Keratinocyte (primary cell): Measurements from ENCODE around the gene KRTAP2-1. TPM values are rescaled to one million over a fixed set of nuclear protein-coding genes. Genes with fewer than 3 reads are reported as not detected.

Experiments used
- DNase-seq: peaks from one replicate; pipeline ENCODE4 v3.0.0-alpha.2; 2011; ENCODE audit warnings: low read depth, missing footprints, low spot score
- FAIRE-seq: peaks from 2 replicates; lab custom pipeline; 2011; peaks lifted over from hg19 to GRCh38; lab: Jason Lieb, UNC
- H2AFZ ChIP-seq: 2 replicates; pipeline ENCODE4 v1.6.0; 2012; ENCODE audit warnings: low read length, control low read depth, inconsistent platforms; ENCODE audit not compliant: control insufficient read depth
- H3K27ac ChIP-seq: 2 replicates; pipeline ENCODE4 v1.5.1; 2011; ENCODE audit warnings: low read length; ENCODE audit not compliant: control insufficient read depth, insufficient read depth
- H3K27me3 ChIP-seq: 3 replicates; pipeline ENCODE4 v1.6.0; 2011; ENCODE audit warnings: low read length; ENCODE audit not compliant: control insufficient read depth, insufficient read depth; ENCODE audit errors: extremely low read depth
- H3K36me3 ChIP-seq, 2 experiments: 2 replicates in 1 of 2; 3 replicates in 1 of 2; pipeline ENCODE4 v1.5.1; 2011; ENCODE audit warnings: low read length in 2 of 2, mild to moderate bottlenecking in 1 of 2; ENCODE audit not compliant: control insufficient read depth in 2 of 2, insufficient read depth in 2 of 2; ENCODE audit errors: extremely low read depth in 1 of 2
- H3K4me1 ChIP-seq: 3 replicates; pipeline ENCODE4 v1.5.1; 2011; ENCODE audit warnings: low read length; ENCODE audit not compliant: control insufficient read depth, insufficient read depth; ENCODE audit errors: extremely low read depth
- H3K4me2 ChIP-seq: 3 replicates; pipeline ENCODE4 v1.6.0; 2011; ENCODE audit warnings: low read depth, low read length; ENCODE audit not compliant: control insufficient read depth, insufficient read depth; ENCODE audit errors: extremely low read depth
- H3K4me3 ChIP-seq, 3 experiments: fragments of 200-600 bp in 1 of 3; sonication (generic) in 1 of 3; 2 replicates in 2 of 3; 3 replicates in 1 of 3; pipeline ENCODE4 v1.5.1; 2011 to 2016; ENCODE audit warnings: low read length in 3 of 3, mild to moderate bottlenecking in 3 of 3, control low read depth in 2 of 3, inconsistent platforms in 1 of 3, low read depth in 1 of 3, mixed read lengths in 1 of 3, mixed run types in 1 of 3, moderate library complexity in 1 of 3; ENCODE audit not compliant: control insufficient read depth in 2 of 3, insufficient read depth in 2 of 3; ENCODE audit errors: extremely low read depth in 1 of 3
- H3K79me2 ChIP-seq: 2 replicates; pipeline ENCODE4 v1.6.0; 2012; ENCODE audit warnings: low read length; ENCODE audit not compliant: control insufficient read depth, insufficient read depth
- H3K9ac ChIP-seq: 3 replicates; pipeline ENCODE4 v1.6.0; 2011; ENCODE audit warnings: low read length; ENCODE audit not compliant: control insufficient read depth, insufficient read depth; ENCODE audit errors: extremely low read depth
- H3K9me1 ChIP-seq: 3 replicates; pipeline ENCODE4 v1.6.0; 2011; ENCODE audit warnings: low read length; ENCODE audit not compliant: control insufficient read depth, insufficient read depth; ENCODE audit errors: extremely low read depth
- H3K9me3 ChIP-seq: 2 replicates; pipeline ENCODE4 v1.5.1; 2012; ENCODE audit warnings: low read depth, low read length; ENCODE audit not compliant: control insufficient read depth
- H4K20me1 ChIP-seq: 3 replicates; pipeline ENCODE4 v1.6.0; 2011; ENCODE audit warnings: low read length; ENCODE audit not compliant: control insufficient read depth, insufficient read depth; ENCODE audit errors: extremely low read depth
- EZH2 ChIP-seq: IDR thresholded peaks from one replicate; pipeline ENCODE4 v1.6.1; 2012; ENCODE audit warnings: inconsistent platforms, mild to moderate bottlenecking, low read length, moderate library complexity
- dilution Hi-C: fragments of 300-500 bp; cut with MboI; formaldehyde crosslinking; loops from one replicate; pipeline ENCODE4 v1.7.0; 2020; ENCODE audit warnings: low sequenced_read_pairs; ENCODE audit not compliant: extremely low pct_ligation_motif_present
- polyA plus RNA-seq, 5 experiments: library from polyadenylated mRNA; depleted of rRNA in 3 of 5; stranded (reverse) in 3 of 5; stranded (forward) in 1 of 5; unstranded in 1 of 5; fragments of >200 nt; gene quantifications; 1 replicate in 1 of 5; 2 replicates in 3 of 5; 3 replicates in 1 of 5; pipeline versions ENCODE4 v1.2.1 to v1.2.3, GENCODE V29; 2011 to 2012; ENCODE audit warnings: missing spikeins in 2 of 5, low read depth in 1 of 5, low replicate concordance in 1 of 5
- TF ChIP-seq, protein P1 (sequence below), 3 experiments: IDR thresholded peaks in 1 of 3; conservative IDR thresholded peaks in 1 of 3; optimal IDR thresholded peaks in 1 of 3; 2 replicates in 2 of 3; 3 replicates in 1 of 3; pipeline versions ENCODE3 to v1.5.1; 2011; ENCODE audit warnings: low read length in 3 of 3, mild to moderate bottlenecking in 3 of 3, moderate library complexity in 2 of 3, control low read depth in 1 of 3, inconsistent platforms in 1 of 3; ENCODE audit not compliant: insufficient read depth in 2 of 3; ENCODE audit errors: extremely low read depth in 1 of 3

The KRTAP2-1 gene
- polyA plus RNA-seq, 1 donor (not counting 4 experiments of a cell fraction or from before 2014, with no cell fraction given), result not detected

DNA sequence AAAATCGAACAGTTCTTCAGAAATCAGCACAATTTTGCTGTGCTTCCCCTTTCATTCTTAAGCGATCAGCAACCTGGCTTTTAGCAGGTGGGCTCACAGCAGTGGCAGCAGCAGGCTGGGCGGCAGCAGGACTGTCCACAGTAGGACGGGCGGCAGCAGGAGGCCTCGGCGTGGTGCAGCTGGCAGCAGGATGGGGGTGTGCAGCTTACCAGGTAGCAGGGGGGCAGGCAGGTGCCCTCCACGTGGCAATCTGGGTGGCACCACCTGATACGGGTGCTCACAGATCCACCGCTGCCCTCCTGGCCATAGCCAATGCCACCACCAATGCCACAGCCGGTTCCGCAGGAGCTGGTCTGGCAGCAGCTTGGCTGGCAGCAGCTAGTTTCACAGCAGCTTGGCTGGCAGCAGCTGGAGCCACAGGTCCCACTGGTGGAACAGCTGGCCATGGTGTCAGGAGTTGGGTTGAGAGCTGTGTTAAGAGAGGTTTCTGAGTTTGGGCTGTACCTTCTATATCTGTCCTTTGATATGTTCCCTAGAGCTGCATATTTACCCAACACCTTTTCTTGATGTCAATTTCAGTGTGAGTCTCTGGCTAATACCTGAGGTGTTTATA, 17.4 kb downstream of the KRTAP2-1 start, which contains the start of gene KRTAP1-4:
TSS of gene KRTAP1-4 (minus strand) at position 563 of the 613 bp plus-strand sequence. CDS start at position 446, 117 bp downstream.
- no peaks in the 10 kb centered on the region for H3K9me1 ChIP-seq
- no peak within 1 kb of the TSS for H3K4me2 ChIP-seq
- H3K9me3 ChIP-seq, result no peaks in the 10 kb centered on the region
- no peaks in the 10 kb centered on the region for H4K20me1 ChIP-seq
- no peaks in the 10 kb centered on the region for H3K79me2 ChIP-seq
- no peak within 1 kb of the TSS for H3K27ac ChIP-seq
- DNase-seq, result no peak
- H2AFZ ChIP-seq, result no peak within 1 kb of the TSS
- no peaks in the 10 kb centered on the region for H3K27me3 ChIP-seq
- dilution Hi-C loops, result no loop called here
- H3K4me1 ChIP-seq, result peaks cover 7% of the 10 kb centered on the region
- TF ChIP-seq, protein P1, sequence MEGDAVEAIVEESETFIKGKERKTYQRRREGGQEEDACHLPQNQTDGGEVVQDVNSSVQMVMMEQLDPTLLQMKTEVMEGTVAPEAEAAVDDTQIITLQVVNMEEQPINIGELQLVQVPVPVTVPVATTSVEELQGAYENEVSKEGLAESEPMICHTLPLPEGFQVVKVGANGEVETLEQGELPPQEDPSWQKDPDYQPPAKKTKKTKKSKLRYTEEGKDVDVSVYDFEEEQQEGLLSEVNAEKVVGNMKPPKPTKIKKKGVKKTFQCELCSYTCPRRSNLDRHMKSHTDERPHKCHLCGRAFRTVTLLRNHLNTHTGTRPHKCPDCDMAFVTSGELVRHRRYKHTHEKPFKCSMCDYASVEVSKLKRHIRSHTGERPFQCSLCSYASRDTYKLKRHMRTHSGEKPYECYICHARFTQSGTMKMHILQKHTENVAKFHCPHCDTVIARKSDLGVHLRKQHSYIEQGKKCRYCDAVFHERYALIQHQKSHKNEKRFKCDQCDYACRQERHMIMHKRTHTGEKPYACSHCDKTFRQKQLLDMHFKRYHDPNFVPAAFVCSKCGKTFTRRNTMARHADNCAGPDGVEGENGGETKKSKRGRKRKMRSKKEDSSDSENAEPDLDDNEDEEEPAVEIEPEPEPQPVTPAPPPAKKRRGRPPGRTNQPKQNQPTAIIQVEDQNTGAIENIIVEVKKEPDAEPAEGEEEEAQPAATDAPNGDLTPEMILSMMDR (optimal IDR thresholded peaks at IDR 0.05 in 1 of 3, IDR thresholded peaks at IDR 0.05 in 1 of 3, conservative IDR thresholded peaks at IDR 0.05 in 1 of 3; ENCODE audit: extremely low read depth in 1 of 3, insufficient read depth in 2 of 3, low read length in 3 of 3), result no peak
- TF ChIP-seq EZH2, result no peak
- no peak for FAIRE-seq
- H3K4me3 ChIP-seq, result no peak within 1 kb of the TSS
- H3K9ac ChIP-seq, result no peak within 1 kb of the TSS
- H3K36me3 ChIP-seq, result no peaks in the 10 kb centered on the region

- Histone ChIP-seq H3K9me3 (no peaks in the 10 kb centered on the region), H3K27ac (no peak within 1 kb of the TSS), H3K36me3 (no peaks in the 10 kb centered on the region), H3K9ac (no peak within 1 kb of the TSS), H3K4me1 (peaks cover 7% of the 10 kb centered on the region), H2AFZ (peak within 1 kb of the TSS; percentile 40), H3K4me3 (no peak within 1 kb of the TSS), H3K27me3 (no peaks in the 10 kb centered on the region), H3K9me1 (no peaks in the 10 kb centered on the region), H3K4me2 (peak within 1 kb of the TSS; percentile 48), H3K79me2 (no peaks in the 10 kb centered on the region), H4K20me1 (no peaks in the 10 kb centered on the region)
- TF ChIP-seq, protein P1 (optimal IDR thresholded peaks at IDR 0.05 in 1 of 3, IDR thresholded peaks at IDR 0.05 in 1 of 3, conservative IDR thresholded peaks at IDR 0.05 in 1 of 3; ENCODE audit: extremely low read depth in 1 of 3, insufficient read depth in 2 of 3, low read length in 3 of 3), result no peak
- dilution Hi-C loops, result no loop called here
- DNase-seq (no peak), FAIRE-seq (peak; percentile 70)
These were observed 20.2 kb downstream of the KRTAP2-1 start, which contains the start of gene KRTAP1-5 for GRCh38 chr17:41026715-41027471. Gene KRTAP1-5 (minus strand): TSS chr17:41027208. CDS start chr17:41027155, 53 bp downstream.
